ENCODE data around the gene NDUFA7.
"Not testable (repeated sequence)": the region's sequence is repeated elsewhere in the genome, so short reads cannot be mapped to it uniquely, and the experiment has no call there.

The NDUFA7 gene

GRCh38 chr19:8269724-8270123 lies 51.5 kb downstream of the NDUFA7 start:
- Histone ChIP-seq H4K20me1 (no peaks in the 10 kb centered on the region), H3K36me3 (peaks cover 0 to 4% (median 0%) of the 10 kb centered on the region in 11 experiments; a peak in 1 of 22 replicates), H3K9me3 (replicated peaks in 1 of 11) (no peaks in the 10 kb centered on the region), H3K4me1 (peaks cover 6 to 47% (median 29%) of the 10 kb centered on the region in 10 experiments; a peak in 18 of 20 replicates), H3K9ac (peak overlapping the region in 5 of 11 experiments; percentile 56 to 79 (median 72); a peak in 4 of 22 replicates), H3K4me2 (peak overlapping the region; percentile 72 to 97 (median 82)), H3K27ac (peak overlapping the region in 5 of 11 experiments; percentile 64 to 78 (median 72); a peak in 6 of 22 replicates), H3K27me3 (peaks cover 0 to 15% (median 0%) of the 10 kb centered on the region in 11 experiments; a peak in 4 of 22 replicates), H3K4me3 (peak overlapping the region in 2 of 10 experiments; percentile 36 to 62; a peak in 2 of 20 replicates)
- TF ChIP-seq Cebpa-rat (IDR thresholded peaks at IDR 0.05): no peak

- H3K4me2 ChIP-seq: no peak overlapping the region
- H3K27ac ChIP-seq: no peak overlapping the region
- H3K4me1 ChIP-seq: peaks cover 11 to 43% (median 31%) of the 10 kb centered on the region in 10 experiments
- no peak overlapping the region for H3K9ac ChIP-seq
- peaks cover 0 to 9% (median 0%) of the 10 kb centered on the region in 11 experiments; a peak in 3 of 22 replicates for H3K27me3 ChIP-seq
- H3K9me3 ChIP-seq (replicated peaks in 1 of 11): no peaks in the 10 kb centered on the region
- TF ChIP-seq Cebpa-rat (IDR thresholded peaks at IDR 0.05): no peak
- H4K20me1 ChIP-seq: peaks cover 0 to 7% (median 0%) of the 10 kb centered on the region in 11 experiments; a peak in 3 of 22 replicates
- no peak overlapping the region for H3K4me3 ChIP-seq
- H3K36me3 ChIP-seq: peaks cover 12 to 27% (median 19%) of the 10 kb centered on the region in 11 experiments
Observed at GRCh38 chr19:8265872-8266271, 55.3 kb downstream of the NDUFA7 start.

GRCh38 chr19:8264248-8264647 lies 56.9 kb downstream of the NDUFA7 start:
- H3K9me3 ChIP-seq (replicated peaks in 1 of 11); H3K27me3 ChIP-seq; H3K4me3 ChIP-seq; H3K4me2 ChIP-seq; H3K9ac ChIP-seq; H3K27ac ChIP-seq: not testable (repeated sequence)
- Histone ChIP-seq H3K36me3 (peaks cover 12 to 37% (median 26%) of the 10 kb centered on the region in 11 experiments), H3K4me1 (peaks cover 16 to 35% (median 27%) of the 10 kb centered on the region in 10 experiments), H4K20me1 (peaks cover 0 to 13% (median 0%) of the 10 kb centered on the region in 11 experiments; a peak in 3 of 22 replicates)

GRCh38 chr19:8262431-8262830 lies 58.7 kb downstream of the NDUFA7 start:
- Histone ChIP-seq H3K9me3 (replicated peaks in 1 of 11) (no peaks in the 10 kb centered on the region), H3K27me3 (no peaks in the 10 kb centered on the region), H3K27ac (no peak overlapping the region), H3K4me2 (no peak overlapping the region), H3K36me3 (peaks cover 20 to 53% (median 41%) of the 10 kb centered on the region in 11 experiments), H3K4me1 (peaks cover 3 to 25% (median 15%) of the 10 kb centered on the region in 10 experiments), H3K4me3 (no peak overlapping the region), H4K20me1 (peaks cover 0 to 13% (median 0%) of the 10 kb centered on the region in 11 experiments; a peak in 3 of 22 replicates), H3K9ac (no peak overlapping the region)
- no peak for TF ChIP-seq Cebpa-rat (IDR thresholded peaks at IDR 0.05)

- Histone ChIP-seq H3K27me3 (no peaks in the 10 kb centered on the region), H3K4me3 (no peak overlapping the region), H3K27ac (no peak overlapping the region), H3K36me3 (peaks cover 25 to 59% (median 46%) of the 10 kb centered on the region in 11 experiments), H4K20me1 (peaks cover 0 to 13% (median 0%) of the 10 kb centered on the region in 11 experiments; a peak in 3 of 22 replicates), H3K4me1 (peaks cover 3 to 30% (median 17%) of the 10 kb centered on the region in 10 experiments; a peak in 19 of 20 replicates), H3K9me3 (replicated peaks in 1 of 11) (no peaks in the 10 kb centered on the region), H3K4me2 (no peak overlapping the region), H3K9ac (no peak overlapping the region)
- no peak for TF ChIP-seq Cebpa-rat (IDR thresholded peaks at IDR 0.05)
Observed at GRCh38 chr19:8261881-8262280, 59.3 kb downstream of the NDUFA7 start.

- Histone ChIP-seq H3K36me3 (peaks cover 30 to 64% (median 51%) of the 10 kb centered on the region in 11 experiments), H3K4me2 (peak overlapping the region in 5 of 11 experiments; percentile 37 to 71 (median 47); a peak in 5 of 22 replicates), H3K4me1 (peaks cover 7 to 35% (median 19%) of the 10 kb centered on the region in 10 experiments; a peak in 19 of 20 replicates)
Observed at GRCh38 chr19:8261347-8261746, 59.8 kb downstream of the NDUFA7 start.

More at GRCh38 chr19:8261347-8261746, 59.8 kb downstream of the NDUFA7 start:
- H4K20me1 ChIP-seq: peaks cover 0 to 17% (median 0%) of the 10 kb centered on the region in 11 experiments; a peak in 3 of 22 replicates
- no peak for TF ChIP-seq Cebpa-rat (IDR thresholded peaks at IDR 0.05)
- H3K4me3 ChIP-seq: no peak overlapping the region
- peak overlapping the region in 1 of 11 experiments; percentile 14; a peak in 1 of 22 replicates for H3K27ac ChIP-seq
- H3K9me3 ChIP-seq (replicated peaks in 1 of 11): no peaks in the 10 kb centered on the region
- H3K27me3 ChIP-seq: no peaks in the 10 kb centered on the region
- no peak overlapping the region for H3K9ac ChIP-seq
